ENCODE results near the gene RAG2.

The RAG2 gene

GRCh38 chr11:36588099-36588498 is 9.9 kb downstream of the RAG2 start:
- H3K4me3 ChIP-seq (ENCODE audit: low read depth, low read length): no peak overlapping the region
- ChIA-PET CTCF (interaction anchor here (0.8 to 1.4 kb wide), 2 partner anchors 115 to 159 kb away, joined by 4 read pairs; no protein-coding TSS in a partner anchor), POLR2A (no interaction called here)
- H3K9me3 ChIP-seq (ENCODE audit: control insufficient read depth, insufficient read depth, low read depth, low read length): no peaks in the 10 kb centered on the region
- H3K36me3 ChIP-seq (ENCODE audit: control insufficient read depth in 2 of 2, insufficient read depth in 1 of 2, low read length in 2 of 2): no peaks in the 10 kb centered on the region
- no peak overlapping the region for H3K27ac ChIP-seq (ENCODE audit: extremely low read depth, low read depth, low read length)
- H3K4me1 ChIP-seq (ENCODE audit: control insufficient read depth, insufficient read depth, low read length): no peaks in the 10 kb centered on the region
- TF ChIP-seq SALL2 (tag by site-specific recombination; IDR thresholded peaks at IDR 0.05; ENCODE audit: borderline replicate concordance): no peak
- no peak for TF ChIP-seq ZBTB26 (tag by site-specific recombination; optimal IDR thresholded peaks at IDR 0.05)
- no peak for TF ChIP-seq ZNF660 (tag by site-specific recombination; IDR thresholded peaks at IDR 0.05)
- no peak for TF ChIP-seq ZNF138 (tag by site-specific recombination; IDR thresholded peaks at IDR 0.05; ENCODE audit: borderline replicate concordance)

GRCh38 chr11:36586543-36586942 is 11.5 kb downstream of the RAG2 start:
- CTCF ChIA-PET: no interaction called here
- no peaks in the 10 kb centered on the region for H3K36me3 ChIP-seq (ENCODE audit: control insufficient read depth in 2 of 2, insufficient read depth in 1 of 2, low read length in 2 of 2)
- H3K4me1 ChIP-seq (ENCODE audit: control insufficient read depth, insufficient read depth, low read length): no peaks in the 10 kb centered on the region
- no peak for TF ChIP-seq KLF9 (tag by site-specific recombination; IDR thresholded peaks at IDR 0.05; ENCODE audit: low read depth)
- no peak for TF ChIP-seq ZNF311 (tag by site-specific recombination; IDR thresholded peaks at IDR 0.05; ENCODE audit: borderline replicate concordance)
- TF ChIP-seq GLI2 (tag by site-specific recombination; IDR thresholded peaks at IDR 0.05; ENCODE audit: borderline replicate concordance, low read depth): no peak
- TF ChIP-seq ZNF26 (tag by site-specific recombination; IDR thresholded peaks at IDR 0.05): no peak
- TF ChIP-seq ZSCAN4 (tag by site-specific recombination; IDR thresholded peaks at IDR 0.05): no peak
- no peak for TF ChIP-seq ZNF37A (tag by site-specific recombination; IDR thresholded peaks at IDR 0.05)
- TF ChIP-seq ZNF776 (tag by site-specific recombination; IDR thresholded peaks at IDR 0.05; ENCODE audit: borderline replicate concordance): no peak
- no peak for TF ChIP-seq ZBTB8A (tag by site-specific recombination; IDR thresholded peaks at IDR 0.05)
- TF ChIP-seq ATF2 (tag by site-specific recombination; IDR thresholded peaks at IDR 0.05; ENCODE audit: low read depth): no peak
- TF ChIP-seq ZXDB (tag by site-specific recombination; IDR thresholded peaks at IDR 0.05): no peak
- TF ChIP-seq ZNF404 (tag by site-specific recombination; IDR thresholded peaks at IDR 0.05): no peak
- TF ChIP-seq ZFP3 (tag by site-specific recombination; IDR thresholded peaks at IDR 0.05; ENCODE audit: low read depth): no peak
- no peak for TF ChIP-seq KLF1 (tag by site-specific recombination; IDR thresholded peaks at IDR 0.05)
- TF ChIP-seq PRDM10 (tag by site-specific recombination; IDR thresholded peaks at IDR 0.05): no peak
- TF ChIP-seq ZNF629 (tag by site-specific recombination; IDR thresholded peaks at IDR 0.05): no peak
- TF ChIP-seq ZNF449 (tag by site-specific recombination; IDR thresholded peaks at IDR 0.05): no peak
- no peak for TF ChIP-seq ZNF121 (tag by site-specific recombination; IDR thresholded peaks at IDR 0.05)
- TF ChIP-seq ZNF132 (tag by site-specific recombination; IDR thresholded peaks at IDR 0.05; ENCODE audit: borderline replicate concordance): no peak
- no peak for TF ChIP-seq ZNF2 (tag by site-specific recombination; IDR thresholded peaks at IDR 0.05)
- no peaks in the 10 kb centered on the region for H3K9me3 ChIP-seq (ENCODE audit: control insufficient read depth, insufficient read depth, low read depth, low read length)
- POLR2A ChIA-PET: no interaction called here
- H3K27ac ChIP-seq (ENCODE audit: extremely low read depth, low read depth, low read length): no peak overlapping the region
- H3K4me3 ChIP-seq (ENCODE audit: low read depth, low read length): no peak overlapping the region
